Testis (tissue), 3 donors: ENCODE results near the gene PPP6R2. TPM values are rescaled to one million over a fixed set of nuclear protein-coding genes. Genes with fewer than 3 reads are reported as not detected.

ENCODE experiments used
- DNase-seq: peaks from one replicate; pipeline ENCODE4 v3.0.0-alpha.2; 2019
- H3K27ac ChIP-seq, 2 donors: fragments of 200-600 bp; sonication (generic); one replicate each; pipeline ENCODE4 v1.5.1; 2019
- H3K27me3 ChIP-seq: fragments of 200-600 bp; sonication (generic); one replicate; pipeline ENCODE4 v1.5.1; 2019
- H3K36me3 ChIP-seq: fragments of 200-600 bp; sonication (generic); one replicate; pipeline ENCODE4 v1.5.1; 2017; ENCODE audit warnings: low read depth; ENCODE audit errors: missing control alignments
- H3K4me1 ChIP-seq: fragments of 200-600 bp; sonication (generic); one replicate; pipeline ENCODE4 v1.5.1; 2019
- H3K4me3 ChIP-seq, 2 donors: fragments of 200-600 bp; sonication (generic); one replicate each; pipeline ENCODE4 v1.5.1; 2017 to 2019
- H3K9me3 ChIP-seq: fragments of 200-600 bp; sonication (generic); one replicate; pipeline ENCODE4 v1.5.1; 2017
- POLR2A ChIP-seq: fragments of 450-650 bp; IDR thresholded peaks from one replicate; pipeline ENCODE4 v1.6.1; 2017; ENCODE audit warnings: antibody characterized with exemption, mild to moderate bottlenecking, moderate library complexity
- WGBS, 2 donors: methylation state at CpG; one replicate each; pipeline ENCODE4 v1.1.5; 2018; 5-methylcytosine and 5-hydroxymethylcytosine counted together
- intact Hi-C: fragments of 100-400 bp; cut with DNase I; formaldehyde crosslinking; loops from one replicate; pipeline ENCODE4 v1.15.1; 2023; ENCODE audit warnings: low total_unique reads
- polyA plus RNA-seq: library from polyadenylated mRNA; stranded (reverse); fragments of 350-450 nt; fragmentation: Illumina TruSeq; extraction: RNeasy Lipid Tissue Mini Kit (QIAGEN cat#74804); gene quantifications from one replicate; pipeline ENCODE4 v1.2.3, GENCODE V29; 2014; ENCODE audit warnings: low read depth, low replicate concordance; ENCODE audit not compliant: insufficient read depth
- total RNA-seq, 2 donors: library from RNA; depleted of rRNA; stranded (reverse); fragments of >200 nt; gene quantifications; one replicate each; pipeline ENCODE4 v1.2.3, GENCODE V29; 2016
- TF ChIP-seq, protein P1 (sequence below), 3 experiments: fragments of 450-650 bp in 2 of 3; fragments of 200-600 bp in 1 of 3; sonication (generic) in 1 of 3; IDR thresholded peaks; one replicate each; pipeline ENCODE4 v1.5.1; 2016 to 2019; ENCODE audit warnings: antibody characterized with exemption in 3 of 3, mild to moderate bottlenecking in 2 of 3, moderate library complexity in 1 of 3

Gene PPP6R2
- total and polyA plus RNA-seq, 3 donors from 2014 or later: 123 to 142 (median 138) TPM

DNA sequence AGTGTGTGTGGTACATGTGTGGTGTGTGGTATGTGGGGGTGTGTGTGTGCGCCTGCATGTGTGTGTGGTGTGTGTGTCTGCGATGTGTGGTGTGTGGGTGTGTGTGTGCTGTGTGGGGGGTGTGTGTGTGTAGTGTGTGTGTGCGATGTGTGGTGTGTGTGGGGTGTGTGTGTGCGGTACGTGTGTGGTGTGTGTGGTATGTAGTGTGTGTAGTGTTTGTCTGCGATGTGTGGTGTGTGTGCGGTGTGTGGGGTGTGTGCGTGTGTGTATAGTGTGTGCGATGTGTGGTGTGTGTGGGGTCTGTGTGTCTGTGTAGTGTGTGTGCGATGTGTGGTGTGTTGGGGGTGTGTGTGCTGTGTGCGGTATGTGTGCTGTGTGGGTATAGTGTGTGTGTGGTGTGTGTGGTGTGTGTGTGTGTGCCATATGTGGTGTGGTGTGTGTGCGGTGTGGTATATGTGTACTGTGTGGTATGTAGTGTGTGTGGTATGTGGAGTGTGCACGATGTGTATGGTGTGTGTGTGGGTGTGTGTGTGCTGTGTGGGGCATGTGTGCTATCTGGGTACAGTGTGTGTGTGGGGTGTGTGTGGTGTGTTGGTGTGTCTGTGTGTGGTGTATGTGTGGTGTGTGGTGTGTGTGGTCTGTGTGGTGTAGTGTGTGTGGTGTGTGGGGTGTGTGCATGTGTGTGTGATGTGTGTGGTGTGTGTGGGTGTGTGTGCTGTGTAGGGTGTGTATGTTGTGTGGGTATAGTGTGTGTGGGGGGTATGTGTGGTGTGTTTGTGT, 5.7 kb upstream of the PPP6R2 start:
- Histone ChIP-seq H3K4me3 (no peak overlapping the region), H3K27ac (no peak overlapping the region), H3K9me3 (no peaks in the 10 kb centered on the region), H3K27me3 (no peaks in the 10 kb centered on the region), H3K4me1 (no peaks in the 10 kb centered on the region), H3K36me3 (no peaks in the 10 kb centered on the region)
- no peak for DNase-seq
- TF ChIP-seq POLR2A: no peak
- TF ChIP-seq, protein P1, sequence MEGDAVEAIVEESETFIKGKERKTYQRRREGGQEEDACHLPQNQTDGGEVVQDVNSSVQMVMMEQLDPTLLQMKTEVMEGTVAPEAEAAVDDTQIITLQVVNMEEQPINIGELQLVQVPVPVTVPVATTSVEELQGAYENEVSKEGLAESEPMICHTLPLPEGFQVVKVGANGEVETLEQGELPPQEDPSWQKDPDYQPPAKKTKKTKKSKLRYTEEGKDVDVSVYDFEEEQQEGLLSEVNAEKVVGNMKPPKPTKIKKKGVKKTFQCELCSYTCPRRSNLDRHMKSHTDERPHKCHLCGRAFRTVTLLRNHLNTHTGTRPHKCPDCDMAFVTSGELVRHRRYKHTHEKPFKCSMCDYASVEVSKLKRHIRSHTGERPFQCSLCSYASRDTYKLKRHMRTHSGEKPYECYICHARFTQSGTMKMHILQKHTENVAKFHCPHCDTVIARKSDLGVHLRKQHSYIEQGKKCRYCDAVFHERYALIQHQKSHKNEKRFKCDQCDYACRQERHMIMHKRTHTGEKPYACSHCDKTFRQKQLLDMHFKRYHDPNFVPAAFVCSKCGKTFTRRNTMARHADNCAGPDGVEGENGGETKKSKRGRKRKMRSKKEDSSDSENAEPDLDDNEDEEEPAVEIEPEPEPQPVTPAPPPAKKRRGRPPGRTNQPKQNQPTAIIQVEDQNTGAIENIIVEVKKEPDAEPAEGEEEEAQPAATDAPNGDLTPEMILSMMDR (IDR thresholded peaks at IDR 0.05): no peak
- intact Hi-C loops: no loop called here
- 83 to 85% methylated on average over 13 of the region's 13 CpGs for WGBS, 2 donors

DNA sequence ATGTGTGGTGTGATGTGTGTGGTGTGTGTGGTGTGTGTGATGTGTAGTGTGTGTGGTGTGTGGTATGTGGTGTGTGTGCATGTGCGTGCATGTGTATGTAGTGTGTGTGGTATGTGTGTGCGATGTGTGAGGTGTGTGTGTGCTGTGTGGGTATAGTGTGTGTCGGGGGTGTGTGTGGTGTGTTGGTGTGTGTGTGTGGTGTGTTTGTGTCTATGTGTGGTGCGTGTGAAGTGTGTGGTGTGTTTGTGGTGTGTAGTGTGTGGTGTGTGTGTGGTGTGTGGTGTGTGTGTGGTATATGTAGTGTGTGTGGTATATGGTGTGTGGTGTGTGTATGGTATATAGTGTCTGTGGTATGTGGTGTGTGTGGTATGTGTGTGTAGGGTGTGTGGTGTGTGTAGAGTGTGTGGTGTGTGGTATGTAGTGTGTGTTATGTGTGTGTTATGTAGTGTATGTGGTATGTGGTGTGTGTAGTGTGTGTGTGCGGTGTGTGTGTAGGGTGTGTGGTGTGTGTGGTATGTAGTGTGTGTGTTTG, 5.0 kb upstream of the PPP6R2 start:
- TF ChIP-seq, protein P1 (IDR thresholded peaks at IDR 0.05): no peak
- TF ChIP-seq POLR2A: no peak
- Histone ChIP-seq H3K4me3 (no peak overlapping the region), H3K4me1 (no peaks in the 10 kb centered on the region), H3K27ac (no peak overlapping the region), H3K36me3 (no peaks in the 10 kb centered on the region), H3K27me3 (no peaks in the 10 kb centered on the region), H3K9me3 (no peaks in the 10 kb centered on the region)
- intact Hi-C loops: no loop called here
- 77 to 78% methylated on average over 5 of the region's 5 CpGs for WGBS, 2 donors
- no peak for DNase-seq

DNA sequence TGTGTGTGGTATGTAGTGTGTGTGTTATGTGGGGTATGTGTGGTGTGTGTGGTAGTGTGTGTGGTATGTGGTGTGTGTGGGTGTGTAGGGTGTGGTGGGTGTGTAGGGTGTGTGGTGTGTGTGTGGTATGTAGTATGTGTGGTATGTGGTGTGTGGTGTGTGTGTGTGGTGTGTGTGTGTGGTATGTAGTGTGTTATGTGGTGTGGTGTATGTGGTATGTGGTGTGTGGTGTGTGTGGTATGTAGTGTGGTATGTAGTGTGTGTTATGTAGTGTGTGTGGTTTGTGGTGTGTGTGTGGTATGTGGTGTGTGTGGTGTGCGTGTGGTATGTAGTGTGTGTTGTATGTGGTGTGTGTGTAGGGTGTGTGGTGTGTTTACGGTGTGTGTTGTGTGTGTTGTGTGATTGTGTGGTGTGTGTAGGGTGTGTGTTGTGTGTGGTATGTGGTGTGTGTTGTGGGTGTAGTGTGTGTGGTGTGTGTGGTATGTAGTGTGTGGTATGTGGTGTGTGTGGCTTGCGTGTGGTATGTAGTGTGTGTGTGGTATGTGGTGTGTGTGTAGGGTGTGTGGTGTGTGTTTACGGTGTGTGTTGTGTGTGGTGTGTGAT, 4.2 kb upstream of the PPP6R2 start:
- H3K36me3 ChIP-seq: no peaks in the 10 kb centered on the region
- H3K4me3 ChIP-seq: no peak overlapping the region
- no peaks in the 10 kb centered on the region for H3K9me3 ChIP-seq
- H3K27me3 ChIP-seq: no peaks in the 10 kb centered on the region
- no peak for TF ChIP-seq POLR2A
- TF ChIP-seq, protein P1 (IDR thresholded peaks at IDR 0.05): no peak
- intact Hi-C loops: no loop called here
- H3K27ac ChIP-seq: no peak overlapping the region
- H3K4me1 ChIP-seq: no peaks in the 10 kb centered on the region
- WGBS, 2 donors: 71 to 80% methylated on average over 4 of the region's 4 CpGs
- DNase-seq: no peak

DNA sequence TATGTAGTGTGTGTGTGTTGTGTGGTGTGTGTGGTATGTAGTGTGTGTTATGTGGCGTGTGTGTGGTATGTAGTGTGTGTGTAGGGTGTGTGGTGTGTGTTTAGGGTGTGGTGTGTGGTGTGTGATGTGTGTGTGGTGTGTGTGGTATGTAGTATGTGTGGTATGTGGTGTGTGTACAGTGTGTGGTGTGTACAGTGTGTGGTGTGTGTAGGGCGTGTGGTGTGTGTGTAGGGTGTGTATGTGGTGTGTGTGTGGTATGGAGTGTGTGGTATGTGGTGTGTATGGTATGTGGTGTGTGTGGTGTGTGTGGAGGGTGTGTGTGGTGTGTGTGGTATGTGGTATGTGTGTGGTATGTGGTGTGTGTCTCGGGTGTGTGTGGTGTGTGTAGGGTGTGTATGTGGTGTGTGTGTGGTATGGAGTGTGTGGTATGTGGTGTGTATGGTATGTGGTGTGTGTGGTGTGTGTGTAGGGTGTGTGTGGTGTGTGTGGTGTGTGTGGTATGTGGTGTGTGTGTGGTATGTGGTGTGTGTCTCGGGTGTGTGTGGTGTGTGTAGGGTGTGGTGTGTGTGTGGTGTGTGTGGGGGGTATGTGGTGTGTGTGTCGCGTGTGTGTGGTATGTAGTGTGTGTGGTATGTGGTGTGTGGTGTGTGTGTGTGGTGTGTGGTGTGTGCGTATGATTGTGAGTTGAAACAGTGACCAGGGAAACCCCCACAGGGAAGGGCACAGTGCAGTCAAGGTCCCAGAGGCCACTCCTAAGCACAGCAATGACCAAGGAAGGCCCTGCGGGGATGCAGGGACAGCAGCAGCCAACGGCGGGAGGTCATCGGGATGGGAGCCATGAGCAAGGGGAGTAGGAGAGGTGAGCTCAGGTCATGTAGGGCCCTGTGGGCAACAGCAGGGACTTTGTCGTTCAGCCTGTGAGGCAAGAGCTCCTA, 2.9 kb upstream of the PPP6R2 start:
- no peaks in the 10 kb centered on the region for H3K4me1 ChIP-seq
- no peak overlapping the region for H3K4me3 ChIP-seq
- peak; percentile 30 for DNase-seq
- 50 to 62% methylated on average over 12 of the region's 12 CpGs for WGBS, 2 donors
- no peak overlapping the region for H3K27ac ChIP-seq
- intact Hi-C loops: no loop called here
- TF ChIP-seq, protein P1 (IDR thresholded peaks at IDR 0.05): no peak
- TF ChIP-seq POLR2A: no peak
- H3K27me3 ChIP-seq: no peaks in the 10 kb centered on the region
- no peaks in the 10 kb centered on the region for H3K9me3 ChIP-seq
- H3K36me3 ChIP-seq: no peaks in the 10 kb centered on the region
